Measurements from ENCODE around the gene ARL3. TPM values are rescaled to one million over a fixed set of nuclear protein-coding genes. Genes with fewer than 3 reads are reported as not detected.

The ARL3 gene
- total RNA-seq, 2 experiments from 2014 or later: 3.9 TPM

- peaks cover 5% of the 10 kb centered on the region for H3K36me3 Mint-ChIP-seq (ENCODE audit: low read depth)
- H3K9me3 Mint-ChIP-seq: no peaks in the 10 kb centered on the region
- intact Hi-C loops (cut with micrococcal nuclease): loop anchor here (1.0 to 10.0 kb wide), 13 partner anchors 15 to 1291 kb away; partner anchors contain the start of genes ACTR1A, ARL3, BTRC and C10orf95
- H3K4me3 Mint-ChIP-seq: peak overlapping the region; percentile 96
- no peaks in the 10 kb centered on the region for H3K27me3 Mint-ChIP-seq (ENCODE audit: low read depth)
- peak; percentile 84 for DNase-seq
- peaks cover 52% of the 10 kb centered on the region for H3K4me1 Mint-ChIP-seq (ENCODE audit: low read depth)
- peak overlapping the region; percentile 97 for H3K27ac Mint-ChIP-seq
- CTCF ChIA-PET: interaction anchor here (0.7 to 3.0 kb wide), 6 partner anchors 9 to 31 kb away, joined by 3 to 10 read pairs (median 4); no protein-coding TSS in a partner anchor
These were observed 68.2 kb downstream of the ARL3 start for GRCh38 chr10:102645741-102646609.

GRCh38 chr10:102645388-102645740 is 68.8 kb downstream of the ARL3 start:
- Mint-ChIP-seq H3K9me3 (no peaks in the 10 kb centered on the region), H3K4me3 (peak overlapping the region; percentile 96), H3K36me3 (ENCODE audit: low read depth) (peaks cover 5% of the 10 kb centered on the region), H3K27me3 (ENCODE audit: low read depth) (no peaks in the 10 kb centered on the region), H3K27ac (peak overlapping the region; percentile 97), H3K4me1 (ENCODE audit: low read depth) (peaks cover 46% of the 10 kb centered on the region)
- CTCF ChIA-PET: interaction anchor here (0.7 to 3.0 kb wide), 6 partner anchors 10 to 68 kb away, joined by 3 to 15 read pairs (median 6); partner anchors contain the start of genes ARL3 and SFXN2
- intact Hi-C loops (cut with micrococcal nuclease): loop anchor here (1.0 to 10.0 kb wide), 7 partner anchors 30 to 1291 kb away; partner anchors contain the start of genes BTRC, C10orf95, NT5C2 and TAF5
- peak; percentile 69 for DNase-seq

GRCh38 chr10:102644646-102645387 is 69.4 kb downstream of the ARL3 start:
- Mint-ChIP-seq H3K4me3 (peak overlapping the region; percentile 96), H3K27ac (peak overlapping the region; percentile 97), H3K9me3 (no peaks in the 10 kb centered on the region), H3K4me1 (ENCODE audit: low read depth) (peaks cover 43% of the 10 kb centered on the region), H3K36me3 (ENCODE audit: low read depth) (peaks cover 5% of the 10 kb centered on the region), H3K27me3 (ENCODE audit: low read depth) (no peaks in the 10 kb centered on the region)
- intact Hi-C loops (cut with micrococcal nuclease): loop anchor here (1.0 to 10.0 kb wide), 7 partner anchors 30 to 1290 kb away; partner anchors contain the start of genes BTRC, C10orf95, NT5C2 and TAF5
- CTCF ChIA-PET: interaction anchor here (0.7 to 3.0 kb wide), 10 partner anchors 9 to 69 kb away, joined by 3 to 15 read pairs (median 5); partner anchors contain the start of genes ARL3 and SFXN2
- DNase-seq: peak; percentile 87

- intact Hi-C loops (cut with micrococcal nuclease): loop anchor here (10.0 kb wide), 3 partner anchors 551 to 1289 kb away; partner anchors contain the start of genes BTRC, NT5C2 and TAF5
- peak within 1 kb of the TSS; percentile 96 for H3K4me3 Mint-ChIP-seq
- H3K9me3 Mint-ChIP-seq: no peaks in the 10 kb centered on the region
- H3K27ac Mint-ChIP-seq: peak within 1 kb of the TSS; percentile 97
- peak; percentile 62 for DNase-seq
- CTCF ChIA-PET: interaction anchor here (0.7 to 3.0 kb wide), 8 partner anchors 9 to 70 kb away, joined by 3 to 15 read pairs (median 5); partner anchors contain the start of genes ARL3 and SFXN2
- H3K4me1 Mint-ChIP-seq (ENCODE audit: low read depth): peaks cover 38% of the 10 kb centered on the region
- no peaks in the 10 kb centered on the region for H3K27me3 Mint-ChIP-seq (ENCODE audit: low read depth)
- peaks cover 5% of the 10 kb centered on the region for H3K36me3 Mint-ChIP-seq (ENCODE audit: low read depth)
These were observed 70.0 kb downstream of the ARL3 start, which contains the start of gene TRIM8 for GRCh38 chr10:102644066-102644645. TSS of gene TRIM8 (plus strand) at chr10:102644479. CDS start at chr10:102644618, 139 bp downstream.

- peaks cover 32% of the 10 kb centered on the region for H3K4me1 Mint-ChIP-seq (ENCODE audit: low read depth)
- H3K9me3 Mint-ChIP-seq: no peaks in the 10 kb centered on the region
- no peaks in the 10 kb centered on the region for H3K27me3 Mint-ChIP-seq (ENCODE audit: low read depth)
- intact Hi-C loops (cut with micrococcal nuclease): loop anchor here (2.0 to 10.0 kb wide), 5 partner anchors 159 to 1289 kb away; partner anchors contain the start of genes BTRC, CUEDC2, NT5C2 and TAF5
- H3K27ac Mint-ChIP-seq: peak overlapping the region; percentile 93
- H3K4me3 Mint-ChIP-seq: peak overlapping the region; percentile 83
- CTCF ChIA-PET: interaction anchor here (1.4 to 2.0 kb wide), 4 partner anchors 8 to 70 kb away, joined by 5 to 15 read pairs (median 5); partner anchors contain the start of genes ARL3 and SFXN2
- DNase-seq: peak; percentile 46
- H3K36me3 Mint-ChIP-seq (ENCODE audit: low read depth): peaks cover 3% of the 10 kb centered on the region
These were observed 70.7 kb downstream of the ARL3 start for GRCh38 chr10:102643336-102644065.

GRCh38 chr10:102642736-102643335 is 71.4 kb downstream of the ARL3 start:
- peak; percentile 47 for DNase-seq
- no peaks in the 10 kb centered on the region for H3K9me3 Mint-ChIP-seq
- H3K27me3 Mint-ChIP-seq (ENCODE audit: low read depth): no peaks in the 10 kb centered on the region
- CTCF ChIA-PET: interaction anchor here (0.6 to 1.1 kb wide), 2 partner anchors 11 to 801 kb away, joined by 3 read pairs; no protein-coding TSS in a partner anchor
- peak overlapping the region; percentile 93 for H3K27ac Mint-ChIP-seq
- peaks cover 3% of the 10 kb centered on the region for H3K36me3 Mint-ChIP-seq (ENCODE audit: low read depth)
- intact Hi-C loops (cut with micrococcal nuclease): loop anchor here (1.0 to 10.0 kb wide), 12 partner anchors 10 to 1288 kb away; partner anchors contain the start of genes ARL3, BTRC, CNNM2 and CUEDC2
- peak overlapping the region; percentile 83 for H3K4me3 Mint-ChIP-seq
- peaks cover 25% of the 10 kb centered on the region for H3K4me1 Mint-ChIP-seq (ENCODE audit: low read depth)

- CTCF ChIA-PET: interaction anchor here (0.6 to 1.1 kb wide), 3 partner anchors 10 to 801 kb away, joined by 3 read pairs; no protein-coding TSS in a partner anchor
- Mint-ChIP-seq H3K9me3 (no peaks in the 10 kb centered on the region), H3K27me3 (ENCODE audit: low read depth) (no peaks in the 10 kb centered on the region), H3K4me1 (ENCODE audit: low read depth) (peaks cover 18% of the 10 kb centered on the region), H3K27ac (peak overlapping the region; percentile 88), H3K4me3 (peak overlapping the region; percentile 83), H3K36me3 (ENCODE audit: low read depth) (peaks cover 3% of the 10 kb centered on the region)
- intact Hi-C loops (cut with micrococcal nuclease): loop anchor here (1.0 to 10.0 kb wide), 12 partner anchors 9 to 1287 kb away; partner anchors contain the start of genes ARL3, BTRC, CNNM2 and CUEDC2
- peak; percentile 99 for DNase-seq
These were observed 72.1 kb downstream of the ARL3 start for GRCh38 chr10:102641880-102642735.

- Mint-ChIP-seq H3K27ac (peak overlapping the region; percentile 88), H3K9me3 (no peaks in the 10 kb centered on the region), H3K36me3 (ENCODE audit: low read depth) (peaks cover 3% of the 10 kb centered on the region), H3K4me3 (peak overlapping the region; percentile 83), H3K4me1 (ENCODE audit: low read depth) (peaks cover 11% of the 10 kb centered on the region), H3K27me3 (ENCODE audit: low read depth) (no peaks in the 10 kb centered on the region)
- intact Hi-C loops (cut with micrococcal nuclease): loop anchor here (10.0 kb wide), 3 partner anchors 553 to 1287 kb away; partner anchors contain the start of genes BTRC, NT5C2 and TAF5
- no peak for DNase-seq
- CTCF ChIA-PET: interaction anchor here (1.0 to 1.1 kb wide), 2 partner anchors 10 to 45 kb away, joined by 3 read pairs; no protein-coding TSS in a partner anchor
These were observed 72.8 kb downstream of the ARL3 start for GRCh38 chr10:102641402-102641801.

- Mint-ChIP-seq H3K27ac (no peak overlapping the region), H3K4me3 (no peak overlapping the region)
- CTCF ChIA-PET: no interaction called here
These were observed 74.7 kb downstream of the ARL3 start for GRCh38 chr10:102639537-102639936.

More at GRCh38 chr10:102639537-102639936, 74.7 kb downstream of the ARL3 start:
- H3K9me3 Mint-ChIP-seq: no peaks in the 10 kb centered on the region
- H3K27me3 Mint-ChIP-seq (ENCODE audit: low read depth): no peaks in the 10 kb centered on the region
- no peaks in the 10 kb centered on the region for H3K36me3 Mint-ChIP-seq (ENCODE audit: low read depth)
- intact Hi-C loops (cut with micrococcal nuclease): no loop called here
- H3K4me1 Mint-ChIP-seq (ENCODE audit: low read depth): peaks cover 20% of the 10 kb centered on the region
- no peak for DNase-seq
